ENCODE measurements around the gene RYR3. TPM values are rescaled to one million over a fixed set of nuclear protein-coding genes. Genes with fewer than 3 reads are reported as not detected.

Gene RYR3
- total RNA-seq, 1 experiment from 2014 or later: 0.66 TPM

- intact Hi-C loops (cut with micrococcal nuclease; ENCODE audit: unreplicated experiment): no loop called here
- BruUV-seq (replicated peaks): no TSS peak
- Histone ChIP-seq H3K36me3 (ENCODE audit: control insufficient read depth, insufficient read depth, low read length) (no peaks in the 10 kb centered on the region), H3K9me3 (no peaks in the 10 kb centered on the region), H3K27me3 (replicated peaks; ENCODE audit: control insufficient read depth, insufficient read depth, low read length) (no peaks in the 10 kb centered on the region), H3K4me1 (no peaks in the 10 kb centered on the region), H3K4me3 (ENCODE audit: low read depth, low read length) (no peak overlapping the region)
- Mint-ChIP-seq H3K4me3 (ENCODE audit: unreplicated experiment) (no peak overlapping the region), H3K4me1 (ENCODE audit: low read depth, unreplicated experiment) (no peaks in the 10 kb centered on the region), H3K27me3 (ENCODE audit: insufficient read depth, unreplicated experiment) (peaks cover 14% of the 10 kb centered on the region), H3K27ac (ENCODE audit: unreplicated experiment) (no peak overlapping the region), H3K9me3 (ENCODE audit: unreplicated experiment) (peaks cover 6% of the 10 kb centered on the region), H3K36me3 (ENCODE audit: insufficient read depth, unreplicated experiment) (no peaks in the 10 kb centered on the region)
- POLR2A ChIA-PET: no interaction called here
- no peak for TF ChIP-seq CTCF (IDR thresholded peaks at IDR 0.05; ENCODE audit: insufficient read depth in 1 of 2, low read depth in 1 of 2, low read length in 1 of 2, severe bottlenecking in 1 of 2, unreplicated experiment in 1 of 2)
- CTCF ChIA-PET: no interaction called here
- no peak for DNase-seq
These were observed 31.2 kb downstream of the RYR3 start for GRCh38 chr15:33341953-33342352.

DNA sequence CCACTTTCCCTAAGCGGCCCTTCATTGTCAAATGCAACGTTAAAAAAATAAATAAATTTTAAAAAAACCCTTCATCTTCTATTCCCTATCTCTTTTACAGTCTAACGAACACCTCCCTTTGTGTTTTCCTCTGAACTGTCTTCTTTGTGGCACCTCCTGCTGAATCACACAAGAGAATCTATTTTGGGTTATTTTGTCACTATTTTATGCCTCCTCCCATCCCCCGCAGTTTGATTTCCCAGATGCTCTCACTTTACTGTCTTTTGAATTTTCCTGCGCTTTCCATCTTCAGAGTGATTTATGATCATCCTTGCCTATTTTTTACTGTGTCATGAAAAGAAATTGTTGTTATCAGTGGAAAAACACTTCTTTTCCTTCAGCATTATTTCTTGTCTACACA, 32.5 kb downstream of the RYR3 start:
- Mint-ChIP-seq H3K27ac (ENCODE audit: unreplicated experiment) (no peak overlapping the region), H3K27me3 (ENCODE audit: insufficient read depth, unreplicated experiment) (peaks cover 16% of the 10 kb centered on the region), H3K4me1 (ENCODE audit: low read depth, unreplicated experiment) (no peaks in the 10 kb centered on the region), H3K4me3 (ENCODE audit: unreplicated experiment) (no peak overlapping the region), H3K36me3 (ENCODE audit: insufficient read depth, unreplicated experiment) (no peaks in the 10 kb centered on the region), H3K9me3 (ENCODE audit: unreplicated experiment) (peaks cover 6% of the 10 kb centered on the region)
- no peak overlapping the region for H3K4me3 ChIP-seq (ENCODE audit: low read depth, low read length)
- H3K36me3 ChIP-seq (ENCODE audit: control insufficient read depth, insufficient read depth, low read length): no peaks in the 10 kb centered on the region
- CTCF ChIA-PET: no interaction called here
- intact Hi-C loops (cut with micrococcal nuclease; ENCODE audit: unreplicated experiment): no loop called here
- H3K9me3 ChIP-seq: no peaks in the 10 kb centered on the region
- POLR2A ChIA-PET: no interaction called here
- H3K4me1 ChIP-seq: no peaks in the 10 kb centered on the region
- no peak for TF ChIP-seq CTCF (IDR thresholded peaks at IDR 0.05; ENCODE audit: insufficient read depth in 1 of 2, low read depth in 1 of 2, low read length in 1 of 2, severe bottlenecking in 1 of 2, unreplicated experiment in 1 of 2)
- no TSS peak for BruUV-seq (replicated peaks)
- DNase-seq: no peak
- no peaks in the 10 kb centered on the region for H3K27me3 ChIP-seq (replicated peaks; ENCODE audit: control insufficient read depth, insufficient read depth, low read length)

- H3K27me3 Mint-ChIP-seq (ENCODE audit: insufficient read depth, unreplicated experiment): peaks cover 17% of the 10 kb centered on the region
- ChIA-PET CTCF (interaction anchor here (0.8 kb wide), 1 partner anchor 386 kb away, joined by 3 read pairs; no protein-coding TSS in a partner anchor), POLR2A (no interaction called here)
- no peaks in the 10 kb centered on the region for H3K4me1 Mint-ChIP-seq (ENCODE audit: low read depth, unreplicated experiment)
- no peak for DNase-seq
- H3K36me3 ChIP-seq (ENCODE audit: control insufficient read depth, insufficient read depth, low read length): no peaks in the 10 kb centered on the region
- no peak overlapping the region for H3K4me3 Mint-ChIP-seq (ENCODE audit: unreplicated experiment)
- TF ChIP-seq CTCF (IDR thresholded peaks at IDR 0.05; ENCODE audit: insufficient read depth in 1 of 2, low read depth in 1 of 2, low read length in 1 of 2, severe bottlenecking in 1 of 2, unreplicated experiment in 1 of 2): no peak
- no peaks in the 10 kb centered on the region for H3K9me3 ChIP-seq
- H3K36me3 Mint-ChIP-seq (ENCODE audit: insufficient read depth, unreplicated experiment): no peaks in the 10 kb centered on the region
- no peaks in the 10 kb centered on the region for H3K4me1 ChIP-seq
- H3K27ac Mint-ChIP-seq (ENCODE audit: unreplicated experiment): no peak overlapping the region
- H3K4me3 ChIP-seq (ENCODE audit: low read depth, low read length): no peak overlapping the region
- no TSS peak for BruUV-seq (replicated peaks)
- no peaks in the 10 kb centered on the region for H3K27me3 ChIP-seq (replicated peaks; ENCODE audit: control insufficient read depth, insufficient read depth, low read length)
- intact Hi-C loops (cut with micrococcal nuclease; ENCODE audit: unreplicated experiment): no loop called here
- peaks cover 3% of the 10 kb centered on the region for H3K9me3 Mint-ChIP-seq (ENCODE audit: unreplicated experiment)
These were observed 33.3 kb downstream of the RYR3 start for GRCh38 chr15:33344111-33344510.
